Stimulated activated CD8-positive, alpha-beta memory T cell treated with anti-CD3 and anti-CD28 coated beads, Interleukin-15, amount 100 ng/mL, for 48 hours (primary cell): ENCODE data around the gene SIGLEC7.

ENCODE experiments used
- DNase-seq, 2 donors: peaks; one replicate each; pipeline ENCODE4 v3.0.0-alpha.2; 2020; ENCODE audit warnings: low read depth in 2 of 2

SIGLEC7 gene

DNA sequence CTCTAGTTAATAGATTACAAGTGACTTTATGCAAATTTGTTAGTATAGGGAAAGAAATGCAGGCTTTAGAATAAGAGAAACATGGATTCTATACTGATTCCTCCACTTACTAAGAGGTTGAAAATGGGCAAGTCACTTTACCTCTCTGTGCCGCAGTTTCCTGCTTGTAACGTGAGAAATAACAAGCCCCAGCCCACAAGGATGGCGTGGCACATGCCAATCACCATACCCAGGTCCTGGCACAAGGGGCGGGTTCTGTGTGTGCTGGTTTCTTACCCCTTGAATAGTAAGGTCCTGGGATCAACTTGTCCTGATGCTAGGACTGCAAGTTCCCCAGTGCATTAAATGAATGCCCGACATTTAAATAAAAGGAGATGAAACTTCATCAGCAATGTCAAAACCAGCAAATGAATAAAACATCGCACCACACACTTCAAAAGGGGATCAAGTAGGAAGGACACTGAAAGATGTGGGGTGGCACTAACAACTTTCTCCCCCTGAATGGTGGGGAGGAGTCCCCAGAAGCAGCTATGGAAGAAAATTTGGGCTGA, 25.3 kb upstream of the SIGLEC7 start:
- no peak for DNase-seq

- DNase-seq = no peak
Measured at GRCh38 chr19:51119101-51119500, 23.0 kb upstream of the SIGLEC7 start.

- DNase-seq = no peak
Measured at GRCh38 chr19:51119611-51120010, 22.5 kb upstream of the SIGLEC7 start.

DNA sequence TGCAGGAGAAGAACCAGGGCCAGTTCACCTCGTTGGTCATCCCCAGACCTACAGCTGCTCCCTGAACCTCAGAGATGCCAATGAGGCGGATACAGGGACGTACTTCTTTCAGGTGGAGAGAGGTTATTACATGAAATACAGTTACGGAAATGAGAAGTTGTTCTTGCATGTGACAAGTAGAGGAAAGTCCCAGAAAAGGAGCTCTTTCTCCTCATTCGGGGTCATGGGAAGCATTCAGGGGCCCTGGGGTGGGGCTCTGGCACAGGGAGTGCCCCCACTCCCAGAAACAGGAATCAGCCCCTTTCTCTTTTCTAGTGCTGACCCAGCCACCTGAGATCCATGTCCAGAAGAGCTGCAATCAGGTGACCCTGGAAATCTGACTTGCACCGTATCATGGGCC, 21.9 kb upstream of the SIGLEC7 start:
- DNase-seq = no peak

DNA sequence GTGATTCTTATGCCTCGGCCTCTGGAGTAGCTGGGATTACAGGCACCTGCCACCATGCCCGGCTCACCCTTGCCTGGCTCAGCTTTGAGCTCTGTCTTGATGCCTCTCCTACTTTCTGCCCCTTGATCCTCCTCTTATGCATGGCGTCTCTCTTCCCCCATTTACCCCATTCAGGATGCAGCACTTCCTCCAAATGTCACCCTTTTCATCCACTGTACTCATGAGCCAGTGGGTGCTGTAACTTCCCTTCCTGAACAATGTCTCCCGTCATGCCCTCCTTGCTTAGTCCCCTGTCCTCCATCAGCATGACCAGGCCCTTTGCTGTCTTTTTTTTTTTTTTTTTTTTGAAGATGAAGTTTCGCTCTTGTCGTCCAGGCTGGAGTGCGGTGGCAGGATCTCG, 20.8 kb upstream of the SIGLEC7 start:
- DNase-seq = no peak

DNA sequence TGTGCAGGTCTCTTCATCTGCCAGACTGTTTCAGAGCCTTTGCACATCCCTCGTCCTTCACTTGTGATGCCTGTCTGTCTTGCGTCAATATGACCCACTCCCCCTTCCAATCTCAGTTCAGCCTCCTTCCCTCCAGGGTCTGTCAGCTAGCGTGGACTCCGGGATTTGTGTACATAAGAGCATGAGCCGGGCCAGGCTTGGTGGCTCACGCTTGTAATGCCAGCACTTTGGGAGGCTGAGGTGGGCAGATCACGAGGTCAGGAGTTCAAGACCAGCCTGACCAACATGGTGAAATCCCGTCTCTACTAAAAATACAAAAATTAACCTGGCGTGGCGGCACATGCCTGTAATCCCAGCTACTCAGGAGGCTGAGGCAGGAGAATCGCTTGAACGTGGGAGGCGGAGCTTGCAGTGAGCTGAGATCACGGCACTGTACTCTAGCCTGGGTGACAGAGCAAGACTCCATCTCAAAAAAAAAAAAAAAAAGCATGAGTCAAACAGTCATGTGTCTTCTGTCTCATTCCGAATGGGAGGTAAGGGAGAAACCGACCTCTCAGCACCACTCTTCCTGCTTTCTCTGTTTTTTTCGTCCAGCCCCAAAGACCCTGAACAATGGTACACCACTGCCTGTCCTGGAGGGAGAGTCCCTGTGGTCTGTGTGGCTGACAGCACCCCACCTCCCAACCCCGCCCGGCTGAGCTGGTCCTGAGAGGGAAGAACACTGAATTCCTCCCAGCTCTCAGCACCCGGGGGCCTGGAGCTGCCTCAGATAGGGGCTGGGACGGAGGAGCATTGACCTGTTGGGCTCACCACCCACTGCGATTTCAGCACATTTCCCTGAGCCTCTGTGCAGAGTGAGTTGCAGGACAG, 19.8 kb upstream of the SIGLEC7 start:
- DNase-seq = no peak

DNA sequence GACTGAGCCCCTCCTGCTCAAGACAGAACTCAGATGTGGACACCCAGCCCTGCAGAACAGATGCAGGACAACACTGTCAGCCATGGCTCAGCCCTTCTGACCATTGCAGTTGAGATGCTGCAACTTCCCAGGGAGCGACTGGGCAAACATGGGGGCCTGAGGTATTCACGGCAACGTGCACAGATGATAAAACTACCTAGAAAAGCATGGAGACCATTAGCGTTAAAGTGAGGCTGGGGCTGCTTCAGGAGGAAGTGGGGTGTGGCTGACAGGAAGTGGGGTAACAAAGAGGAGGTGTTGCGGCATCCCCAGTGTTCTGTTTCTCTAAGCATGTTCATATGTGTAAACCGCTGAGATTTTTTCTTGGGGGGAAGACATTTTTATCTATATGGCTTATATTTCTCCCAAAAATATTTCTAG, 18.7 kb upstream of the SIGLEC7 start:
- no peak for DNase-seq

GRCh38 chr19:51123802-51124201, 18.3 kb upstream of the SIGLEC7 start:
- no peak for DNase-seq

DNA sequence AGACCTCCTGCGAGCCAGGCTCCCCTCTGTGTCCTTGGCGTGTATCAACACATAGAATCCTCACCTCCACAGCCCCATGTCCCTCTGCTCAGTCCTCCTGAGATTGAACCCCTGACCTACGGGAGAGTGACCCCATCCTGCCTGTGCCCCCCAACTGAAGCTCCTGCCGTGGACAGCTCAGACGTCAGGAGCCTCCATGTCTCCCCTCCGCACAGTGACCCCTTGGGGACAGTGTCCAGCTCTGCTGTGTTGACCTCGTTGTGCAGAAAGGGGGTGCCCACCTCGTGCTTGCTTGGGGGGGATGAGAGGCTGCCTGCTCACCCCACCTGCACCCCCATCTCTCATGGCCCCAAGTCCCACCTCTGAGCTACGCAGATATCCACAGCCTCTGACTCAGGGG, 17.9 kb upstream of the SIGLEC7 start:
- DNase-seq = no peak

- DNase-seq = no peak
Measured at GRCh38 chr19:51124729-51125128, 17.4 kb upstream of the SIGLEC7 start, which contains the start of gene SIGLEC9. Gene SIGLEC9 (plus strand): TSS chr19:51124906. CDS start chr19:51124975, 69 bp downstream.

- no peak for DNase-seq
Measured at GRCh38 chr19:51125421-51126075, 16.6 kb upstream of the SIGLEC7 start.

- no peak for DNase-seq
Measured at GRCh38 chr19:51127032-51127431, 15.1 kb upstream of the SIGLEC7 start.

DNA sequence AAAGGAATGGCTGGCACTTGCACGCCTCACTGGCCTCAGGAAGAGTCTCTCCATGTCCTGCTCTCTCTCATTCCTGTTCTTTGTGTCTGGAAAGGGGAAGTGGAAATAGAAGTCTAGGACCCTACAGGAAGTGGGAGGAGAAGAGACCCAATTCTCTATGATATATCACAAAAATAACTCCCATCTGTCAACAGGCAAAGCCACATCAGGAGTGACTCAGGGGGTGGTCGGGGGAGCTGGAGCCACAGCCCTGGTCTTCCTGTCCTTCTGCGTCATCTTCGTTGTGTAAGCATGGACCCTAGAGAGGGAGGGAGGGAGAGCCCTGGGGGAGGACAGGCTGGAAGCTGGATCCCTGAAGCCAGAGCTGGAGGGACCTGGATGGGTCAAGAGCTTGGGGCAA, 14.3 kb upstream of the SIGLEC7 start:
- no peak for DNase-seq

DNA sequence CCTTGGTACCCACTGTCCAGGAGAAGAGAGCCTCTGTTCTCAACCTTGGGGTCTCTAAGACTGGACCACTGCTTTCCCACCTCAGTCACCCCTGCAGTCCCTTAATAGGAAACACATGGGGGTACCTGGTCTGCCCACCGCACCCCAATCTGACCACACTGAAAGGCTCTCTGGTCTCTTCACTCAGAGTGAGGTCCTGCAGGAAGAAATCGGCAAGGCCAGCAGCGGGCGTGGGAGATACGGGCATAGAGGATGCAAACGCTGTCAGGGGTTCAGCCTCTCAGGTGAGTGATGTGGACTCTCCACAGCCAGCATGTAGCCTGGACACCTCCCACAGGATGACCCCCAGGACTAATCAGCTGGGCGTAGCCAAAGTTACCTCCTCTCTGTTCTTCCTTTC, 13.9 kb upstream of the SIGLEC7 start:
- DNase-seq = no peak

DNA sequence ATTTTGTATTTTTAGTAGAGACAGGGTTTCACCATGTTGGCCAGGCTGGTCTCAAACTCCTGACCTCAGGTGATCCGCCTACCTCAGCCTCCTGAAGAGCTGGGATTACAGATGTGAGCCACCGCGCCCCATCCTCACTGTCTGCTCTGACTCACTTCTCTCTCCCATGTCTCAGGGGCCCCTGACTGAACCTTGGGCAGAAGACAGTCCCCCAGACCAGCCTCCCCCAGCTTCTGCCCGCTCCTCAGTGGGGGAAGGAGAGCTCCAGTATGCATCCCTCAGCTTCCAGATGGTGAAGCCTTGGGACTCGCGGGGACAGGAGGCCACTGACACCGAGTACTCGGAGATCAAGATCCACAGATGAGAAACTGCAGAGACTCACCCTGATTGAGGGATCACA, 12.4 kb upstream of the SIGLEC7 start:
- no peak for DNase-seq

DNA sequence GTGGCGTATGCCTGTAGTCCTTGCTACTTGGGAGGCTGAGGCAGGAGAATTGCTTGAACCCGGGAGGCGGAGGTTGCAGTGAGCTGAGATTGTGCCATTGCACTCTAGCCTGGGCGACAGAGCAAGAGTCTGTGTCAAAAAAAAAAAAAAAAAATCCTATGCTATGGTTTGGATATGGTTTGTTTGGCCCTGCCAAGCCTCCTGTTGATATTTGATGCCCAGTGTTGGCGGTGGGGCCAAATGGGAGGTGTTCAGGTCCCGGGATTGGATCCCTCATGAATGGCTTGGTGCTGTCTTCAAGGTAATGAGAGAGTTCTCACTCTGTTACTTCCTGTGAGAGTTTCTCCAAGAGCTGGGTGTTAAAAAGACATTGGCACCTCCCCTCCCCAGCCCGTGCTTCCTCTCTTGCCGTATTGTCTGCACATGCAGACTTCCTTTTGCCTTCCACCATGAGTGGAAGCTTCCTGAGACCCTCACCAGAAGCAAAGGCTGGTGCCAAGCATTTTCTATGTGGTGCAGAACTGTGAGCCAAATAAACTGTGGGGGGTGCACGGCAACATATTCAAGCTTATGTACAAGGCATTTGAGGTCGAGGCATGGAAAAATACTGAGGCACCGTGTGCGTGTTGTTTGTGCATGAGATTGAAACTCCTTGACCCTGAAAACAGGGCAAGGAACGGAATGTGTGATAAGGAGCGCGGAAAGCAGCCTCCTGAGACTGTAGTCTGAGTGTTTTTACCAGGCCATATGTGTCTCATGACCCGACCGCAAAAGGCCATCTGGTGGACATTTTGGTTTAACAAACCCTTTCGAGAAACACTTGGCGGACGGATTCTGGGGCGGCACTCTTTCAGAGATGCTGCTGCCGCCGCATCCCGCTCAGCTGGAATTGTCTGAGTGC, 10.1 kb upstream of the SIGLEC7 start:
- DNase-seq = no peak

DNA sequence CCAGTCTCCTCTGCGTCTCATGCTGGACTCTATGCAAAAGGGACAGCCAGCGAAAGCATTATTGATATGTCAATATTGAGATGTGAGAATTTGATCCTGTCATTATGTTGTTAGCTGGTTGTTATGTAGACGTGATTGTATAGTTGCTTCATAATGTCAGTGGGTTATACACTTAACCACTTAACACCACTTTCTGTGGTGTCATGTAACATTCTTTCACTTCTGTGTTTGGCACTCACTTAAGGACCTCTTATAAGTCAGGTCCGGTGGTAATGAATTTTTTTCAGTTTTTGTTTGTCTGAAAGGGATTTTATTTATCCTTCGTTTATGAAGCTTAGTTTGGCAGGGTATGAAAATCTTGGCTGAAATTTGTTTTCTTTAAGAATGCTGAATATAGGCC, 7.1 kb upstream of the SIGLEC7 start:
- DNase-seq = no peak

DNA sequence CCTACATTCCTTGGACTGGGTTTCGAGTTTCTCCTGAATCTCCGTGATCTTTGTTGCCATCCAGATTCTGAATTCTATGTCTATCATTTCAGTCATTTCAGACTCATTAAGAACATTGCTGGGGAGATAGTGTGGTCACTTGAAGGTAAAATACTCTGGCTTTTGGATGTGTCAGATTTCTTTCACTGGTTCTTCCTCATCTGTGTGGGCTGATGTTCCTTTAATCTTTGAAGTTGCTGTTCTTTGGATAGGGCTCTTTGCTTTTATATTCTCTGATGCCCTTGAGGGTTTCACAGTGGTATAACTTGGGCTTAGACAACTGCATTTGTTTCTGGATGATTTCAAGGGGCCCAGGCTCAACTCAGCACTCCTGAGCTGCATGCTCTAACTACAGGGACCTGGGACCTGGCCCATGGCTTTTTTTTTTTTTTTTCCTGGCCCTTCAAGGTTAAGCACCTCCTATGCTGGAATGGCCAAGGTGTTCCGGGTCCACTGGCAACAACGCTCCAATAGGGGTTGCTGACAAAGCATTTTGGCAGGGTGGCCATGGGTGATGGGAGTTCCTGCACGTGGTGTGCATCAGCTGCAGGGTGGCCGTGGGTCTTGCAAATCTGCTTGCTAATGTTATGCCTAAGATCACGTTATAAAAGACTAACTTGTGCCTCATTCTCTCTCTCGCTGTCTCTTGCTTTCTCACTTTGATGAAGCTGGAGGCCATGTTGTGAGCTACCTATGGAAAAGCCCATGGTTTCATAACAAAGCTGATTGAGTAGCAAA, 5.9 kb upstream of the SIGLEC7 start:
- no peak for DNase-seq

- no peak for DNase-seq
Measured at GRCh38 chr19:51136851-51137551, 5.1 kb upstream of the SIGLEC7 start.

DNA sequence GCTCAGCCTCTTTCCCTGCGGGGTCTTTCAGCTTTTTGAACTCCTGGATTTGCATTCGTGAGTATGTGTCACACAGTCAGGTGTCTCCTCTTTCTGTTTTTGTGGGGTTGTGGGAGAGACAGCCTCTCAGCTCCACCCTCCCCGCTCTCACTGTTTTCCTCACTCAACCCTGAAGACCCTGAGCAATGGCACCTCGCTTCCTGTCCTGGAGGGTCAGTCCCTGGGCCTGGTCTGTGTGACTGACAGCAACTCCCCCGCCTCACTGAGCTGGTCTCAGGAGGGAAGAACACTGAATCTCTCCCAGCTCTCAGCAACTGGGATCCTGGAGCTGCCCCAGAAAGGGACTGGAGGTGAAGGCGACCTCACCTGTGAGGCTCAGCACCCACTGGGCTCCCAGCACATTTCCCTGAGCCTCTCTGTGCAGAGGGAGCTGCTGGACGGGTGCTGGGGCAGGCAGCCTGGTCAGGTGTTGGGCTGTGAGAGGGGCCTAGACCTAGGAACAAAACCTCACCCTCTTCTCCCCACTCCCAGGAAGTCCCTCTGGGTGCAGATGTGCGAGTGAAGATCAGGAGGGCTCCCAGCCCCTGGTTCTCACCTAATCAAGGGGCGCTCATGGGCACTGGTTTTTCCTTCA, 4.2 kb upstream of the SIGLEC7 start:
- no peak for DNase-seq
